OCI-LY7 (cell line): ENCODE measurements around the gene MMP1. TPM values are rescaled to one million over a fixed set of nuclear protein-coding genes. Genes with fewer than 3 reads are reported as not detected.

Experiments used
- BruUV-seq: library from RNA; stranded (reverse); fragments of 400-500 nt; replicated peaks from 2 replicates; lab custom pipeline; 2021; lab: Mats Ljungman, UMichigan
- CTCF ChIA-PET: fragments of 300-600 bp; sonication (Branson Sonifier 250); formaldehyde crosslinking; loops from one replicate; lab custom pipeline; 2022; ENCODE audit warnings: antibody characterized with exemption; ENCODE audit not compliant: unreplicated experiment; lab: Charles Lee
- POLR2A ChIA-PET: fragments of 300-600 bp; sonication (Branson Sonifier 250); formaldehyde crosslinking; loops from one replicate; lab custom pipeline; 2022; ENCODE audit warnings: antibody characterized with exemption; lab: Charles Lee
- DNase-seq: peaks from one replicate; pipeline ENCODE4 v3.0.0-alpha.2; 2015; ENCODE audit warnings: low spot score
- H2AFZ ChIP-seq: fragments of 200-600 bp; sonication (generic), shearing (Covaris generic); 2 replicates; pipeline ENCODE4 v1.6.1; 2014; ENCODE audit warnings: mild to moderate bottlenecking, antibody characterized with exemption, low read length, moderate library complexity
- H3K27ac ChIP-seq: fragments of 200-600 bp; sonication (generic); 2 replicates; pipeline ENCODE4 v1.5.1; 2014; ENCODE audit warnings: mixed run types, low read depth, mild to moderate bottlenecking, moderate library complexity, low read length, inconsistent platforms; ENCODE audit not compliant: poor library complexity, severe bottlenecking
- H3K36me3 ChIP-seq: fragments of 200-600 bp; sonication (generic); 2 replicates; pipeline ENCODE4 v1.6.1; 2014; ENCODE audit warnings: mild to moderate bottlenecking, antibody characterized with exemption, low read length, moderate library complexity, mixed read lengths; ENCODE audit not compliant: insufficient read depth
- H3K4me1 ChIP-seq: fragments of 200-600 bp; sonication (generic); 2 replicates; pipeline ENCODE4 v1.5.1; 2014; ENCODE audit warnings: mild to moderate bottlenecking, low read length; ENCODE audit not compliant: insufficient read depth, poor library complexity, severe bottlenecking
- H3K4me2 ChIP-seq: fragments of 200-600 bp; sonication (generic); 2 replicates; pipeline ENCODE4 v1.6.1; 2014; ENCODE audit warnings: mild to moderate bottlenecking, low read length
- H3K4me3 ChIP-seq: fragments of 200-600 bp; sonication (generic); 2 replicates; pipeline ENCODE4 v1.5.1; 2014; ENCODE audit warnings: mild to moderate bottlenecking, low read depth, low read length; ENCODE audit not compliant: poor library complexity, severe bottlenecking
- H3K79me2 ChIP-seq: fragments of 200-600 bp; sonication (generic); 2 replicates; pipeline ENCODE4 v1.6.1; 2016; ENCODE audit warnings: low read depth, mild to moderate bottlenecking, low read length, moderate library complexity, mixed read lengths; ENCODE audit not compliant: insufficient read depth
- H3K9me2 ChIP-seq: fragments of 200-600 bp; sonication (generic); 2 replicates; pipeline ENCODE4 v1.6.1; 2016; ENCODE audit warnings: mild to moderate bottlenecking, low read length, mixed read lengths; ENCODE audit not compliant: insufficient read depth
- H3K9me3 ChIP-seq: fragments of 200-600 bp; sonication (generic); 2 replicates; pipeline ENCODE4 v1.6.1; 2014; ENCODE audit warnings: mild to moderate bottlenecking, mixed run types, low read length, mixed read lengths
- H4K20me1 ChIP-seq: fragments of 200-600 bp; sonication (generic); 2 replicates; pipeline ENCODE4 v1.6.1; 2014; ENCODE audit warnings: mild to moderate bottlenecking, antibody characterized with exemption, low read length, moderate library complexity, mixed read lengths; ENCODE audit not compliant: insufficient read depth
- CTCF ChIP-seq: fragments of 200-600 bp; sonication (generic); conservative IDR thresholded peaks from 2 replicates; pipeline ENCODE4 v1.5.1; 2014; ENCODE audit warnings: mild to moderate bottlenecking, antibody characterized with exemption, low read length, moderate library complexity, mixed read lengths
- EZH2phosphoT487 ChIP-seq: fragments of 200-600 bp; sonication (generic); IDR thresholded peaks from 2 replicates; pipeline ENCODE4 v1.6.1; 2018; ENCODE audit warnings: low read depth, borderline replicate concordance, mild to moderate bottlenecking, mixed run types, antibody characterized with exemption, low read length, moderate library complexity, mixed read lengths
- intact Hi-C: fragments of 100-400 bp; cut with micrococcal nuclease; formaldehyde crosslinking; loops from one replicate; pipeline ENCODE4 v1.10.0; 2022; ENCODE audit not compliant: unreplicated experiment
- total RNA-seq, 2 experiments: library from RNA; depleted of rRNA in 1 of 2; stranded (reverse); fragments of >200 nt in 1 of 2; shearing (Covaris generic) in 1 of 2; gene quantifications; 2 replicates each; pipeline ENCODE4 v1.2.3, GENCODE V29; 2014 to 2022

MMP1 gene
- total RNA-seq, 2 experiments from 2014 or later: not detected

GRCh38 chr11:102810950-102811660 lies 13.1 kb upstream of the MMP1 start:
- Histone ChIP-seq H2AFZ (no peak overlapping the region), H3K27ac (no peak overlapping the region), H3K36me3 (no peaks in the 10 kb centered on the region), H3K4me2 (no peak overlapping the region), H3K79me2 (no peaks in the 10 kb centered on the region), H3K9me2 (no peaks in the 10 kb centered on the region), H3K4me1 (no peaks in the 10 kb centered on the region), H4K20me1 (no peaks in the 10 kb centered on the region), H3K9me3 (no peaks in the 10 kb centered on the region), H3K4me3 (no peak overlapping the region)
- POLR2A ChIA-PET: interaction anchor here (0.6 kb wide), 1 partner anchor 32 kb away, joined by 3 read pairs; no protein-coding TSS in a partner anchor
- DNase-seq: no peak
- BruUV-seq: no TSS peak
- CTCF ChIA-PET: no interaction called here
- no peak for TF ChIP-seq EZH2phosphoT487
- peak; percentile 64 for TF ChIP-seq CTCF
- intact Hi-C loops: no loop called here

DNA sequence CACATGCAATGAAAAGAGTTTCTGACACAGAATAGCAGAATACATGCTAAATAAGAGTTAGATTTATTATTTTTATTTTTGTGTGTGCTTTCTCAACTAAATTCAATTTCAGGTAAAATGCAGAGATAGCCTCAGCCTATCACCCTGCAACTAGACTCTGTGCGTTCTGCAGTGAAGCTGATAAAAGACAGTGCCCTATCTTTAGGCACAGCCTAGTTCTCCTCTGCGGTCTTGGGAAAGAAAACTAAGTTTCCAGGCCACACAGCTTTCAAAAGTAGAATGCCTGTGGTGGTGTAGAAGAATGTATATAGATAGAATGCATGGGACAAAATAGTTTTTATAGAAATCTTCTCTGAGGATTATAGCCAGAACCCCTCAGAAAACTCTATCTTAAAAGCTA lies 12.0 kb upstream of the MMP1 start:
- H3K36me3 ChIP-seq: no peaks in the 10 kb centered on the region
- H3K9me3 ChIP-seq: no peaks in the 10 kb centered on the region
- no peaks in the 10 kb centered on the region for H4K20me1 ChIP-seq
- no peak overlapping the region for H3K4me3 ChIP-seq
- ChIA-PET POLR2A (interaction anchor here (0.6 kb wide), 1 partner anchor 1906 kb away, joined by 4 read pairs; no protein-coding TSS in a partner anchor), CTCF (no interaction called here)
- no TSS peak for BruUV-seq
- no peak overlapping the region for H3K4me2 ChIP-seq
- no peaks in the 10 kb centered on the region for H3K79me2 ChIP-seq
- DNase-seq: no peak
- no peak for TF ChIP-seq CTCF
- TF ChIP-seq EZH2phosphoT487: no peak
- H3K27ac ChIP-seq: no peak overlapping the region
- H3K4me1 ChIP-seq: no peaks in the 10 kb centered on the region
- H3K9me2 ChIP-seq: no peaks in the 10 kb centered on the region
- intact Hi-C loops: no loop called here
- H2AFZ ChIP-seq: no peak overlapping the region

GRCh38 chr11:102807921-102808320 lies 10.0 kb upstream of the MMP1 start:
- Histone ChIP-seq H4K20me1 (no peaks in the 10 kb centered on the region), H3K4me1 (no peaks in the 10 kb centered on the region), H3K36me3 (no peaks in the 10 kb centered on the region), H3K4me2 (no peak overlapping the region), H2AFZ (no peak overlapping the region), H3K9me3 (no peaks in the 10 kb centered on the region), H3K4me3 (no peak overlapping the region), H3K79me2 (no peaks in the 10 kb centered on the region), H3K27ac (no peak overlapping the region), H3K9me2 (no peaks in the 10 kb centered on the region)
- ChIA-PET CTCF (interaction anchor here (0.5 kb wide), 1 partner anchor 1337 kb away, joined by 3 read pairs; no protein-coding TSS in a partner anchor), POLR2A (no interaction called here)
- intact Hi-C loops: no loop called here
- TF ChIP-seq CTCF (peak; percentile 65), EZH2phosphoT487 (no peak)
- peak; percentile 5 for DNase-seq
- no TSS peak for BruUV-seq
